ENCODE results near the gene ARL14. TPM values are rescaled to one million over a fixed set of nuclear protein-coding genes. Genes with fewer than 3 reads are reported as not detected.

Gene ARL14
- not detected in 2 replicates for total RNA-seq

DNA sequence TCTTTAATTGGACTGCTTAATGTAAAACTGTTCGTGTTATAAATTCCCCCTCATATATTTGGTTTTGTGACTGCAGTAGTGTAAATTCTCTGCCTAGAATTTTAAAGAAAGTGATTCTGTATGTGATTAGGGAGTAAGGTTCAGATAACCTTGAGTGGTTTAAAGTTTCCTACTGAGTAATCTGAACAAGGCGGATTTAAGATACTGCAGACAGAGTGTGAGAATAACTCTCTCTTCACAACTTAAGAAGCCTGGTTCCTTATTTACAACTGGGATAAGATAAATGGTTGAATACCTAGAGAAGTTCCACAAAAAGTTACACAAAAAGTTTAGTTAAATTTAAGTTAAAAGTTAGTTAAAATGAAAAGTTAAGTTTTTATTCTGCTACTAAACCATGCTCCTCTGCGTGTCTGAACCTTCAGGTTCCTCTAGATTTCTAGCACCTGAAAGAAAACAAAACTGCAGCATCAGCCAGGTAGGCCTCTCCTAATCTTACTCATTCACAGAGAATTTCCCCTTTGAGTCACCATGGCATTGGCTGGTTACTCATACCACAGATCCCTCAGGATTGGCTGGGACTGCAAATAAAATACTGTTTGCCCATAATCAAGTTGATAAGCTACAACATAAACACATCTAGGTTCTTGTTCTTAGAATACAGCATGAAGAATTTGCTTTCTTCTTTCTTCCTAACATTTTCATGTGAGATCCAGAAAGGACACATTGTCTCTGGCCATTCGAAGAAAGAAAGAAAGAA is at the start of gene ARL14:
ARL14 (plus strand) TSS at position 614 of the 757 bp plus-strand sequence. CDS start 187 bp downstream, outside the sequence.

Other genes with a start within 250 kb of the ARL14 start
- gene TRIM59, start 227.4 kb upstream of the ARL14 start, total RNA-seq: 14.6 and 46.5 TPM in 2 replicates
- gene KPNA4, start 111.6 kb upstream of the ARL14 start, total RNA-seq: 30.8 and 30.9 TPM in 2 replicates
- gene PPM1L, start 79.1 kb downstream of the ARL14 start, total RNA-seq: 0.87 and 3.0 TPM in 2 replicates